Stimulated activated CD4-positive, alpha-beta T cell treated with anti-CD3 and anti-CD28 coated beads, Interleukin-2, amount 100 ng/mL, for 24 hours (primary cell): ENCODE measurements around the gene GRHL1.
"Not testable (repeated sequence)": the region's sequence is repeated elsewhere in the genome, so short reads cannot be mapped to it uniquely, and the experiment has no call there.

Experiments used
- DNase-seq, 2 donors: peaks; one replicate each; pipeline ENCODE4 v3.0.0-alpha.2; 2020

The GRHL1 gene

GRCh38 chr2:10028407-10028987 lies 77.0 kb downstream of the GRHL1 start:
- no peak for DNase-seq

GRCh38 chr2:10028988-10029874 lies 77.7 kb downstream of the GRHL1 start:
- peak; percentile 45 to 50 for DNase-seq

- DNase-seq: no peak
These were observed 78.4 kb downstream of the GRHL1 start for GRCh38 chr2:10029875-10030223.

- DNase-seq: no peak
These were observed 78.8 kb downstream of the GRHL1 start for GRCh38 chr2:10030311-10030736.

- DNase-seq: not testable (repeated sequence)
These were observed 79.3 kb downstream of the GRHL1 start for GRCh38 chr2:10030798-10031197.

GRCh38 chr2:10031886-10032745 lies 80.6 kb downstream of the GRHL1 start:
- no peak for DNase-seq

- no peak for DNase-seq
These were observed 81.2 kb downstream of the GRHL1 start for GRCh38 chr2:10032746-10033105.

GRCh38 chr2:10033251-10034006 lies 81.9 kb downstream of the GRHL1 start:
- no peak for DNase-seq

- no peak for DNase-seq
These were observed 83.0 kb downstream of the GRHL1 start for GRCh38 chr2:10034333-10035052.

- DNase-seq: no peak
These were observed 83.5 kb downstream of the GRHL1 start for GRCh38 chr2:10035053-10035422.

GRCh38 chr2:10035633-10036032 lies 84.1 kb downstream of the GRHL1 start:
- no peak for DNase-seq

GRCh38 chr2:10036095-10036884 lies 84.8 kb downstream of the GRHL1 start:
- peak; percentile 33 to 40 for DNase-seq

- no peak for DNase-seq
These were observed 86.6 kb downstream of the GRHL1 start for GRCh38 chr2:10038123-10038522.

GRCh38 chr2:10038716-10039115 lies 87.2 kb downstream of the GRHL1 start:
- no peak for DNase-seq

GRCh38 chr2:10039658-10040410 lies 88.3 kb downstream of the GRHL1 start:
- DNase-seq: no peak

- DNase-seq: no peak
These were observed 90.2 kb downstream of the GRHL1 start for GRCh38 chr2:10041711-10042110.

- peak; percentile 34 to 44 for DNase-seq
These were observed 91.0 kb downstream of the GRHL1 start for GRCh38 chr2:10042301-10043161.

- peak; percentile 79 to 80 for DNase-seq
These were observed 91.9 kb downstream of the GRHL1 start, which contains the start of gene KLF11 for GRCh38 chr2:10043256-10043905. Gene KLF11 (plus strand): TSS chr2:10043550. CDS start chr2:10043717, 167 bp downstream.
